ENCODE data around the gene LAMA4. TPM values are rescaled to one million over a fixed set of nuclear protein-coding genes. Genes with fewer than 3 reads are reported as not detected.

The LAMA4 gene
- total RNA-seq, 1 donor from 2014 or later, result 44.8 TPM

DNA sequence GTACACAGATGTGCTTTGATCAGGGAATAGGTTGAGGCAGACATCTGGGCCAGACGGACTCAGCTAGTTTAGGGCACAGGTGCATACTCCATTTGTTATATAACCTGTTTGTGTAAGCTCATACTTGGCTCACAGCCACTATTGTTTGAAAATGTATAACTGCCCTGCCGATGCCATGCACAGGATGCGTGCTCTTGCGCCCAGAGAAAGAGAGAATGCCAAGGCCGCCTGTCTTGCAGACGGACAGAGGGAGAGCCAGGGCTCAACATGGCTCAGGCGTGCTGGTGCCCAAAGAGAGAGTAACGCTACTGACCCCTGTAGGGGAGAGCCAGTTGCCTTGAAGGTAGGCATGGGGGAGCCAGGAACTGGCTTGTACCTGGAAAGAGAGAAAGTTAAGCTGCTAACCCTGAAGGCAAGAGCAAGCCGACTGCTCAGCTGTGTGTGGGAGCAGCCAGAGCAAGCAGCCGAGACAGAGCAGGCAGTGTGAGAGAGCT, 109.2 kb downstream of the LAMA4 start:
- TF ChIP-seq, protein P1, sequence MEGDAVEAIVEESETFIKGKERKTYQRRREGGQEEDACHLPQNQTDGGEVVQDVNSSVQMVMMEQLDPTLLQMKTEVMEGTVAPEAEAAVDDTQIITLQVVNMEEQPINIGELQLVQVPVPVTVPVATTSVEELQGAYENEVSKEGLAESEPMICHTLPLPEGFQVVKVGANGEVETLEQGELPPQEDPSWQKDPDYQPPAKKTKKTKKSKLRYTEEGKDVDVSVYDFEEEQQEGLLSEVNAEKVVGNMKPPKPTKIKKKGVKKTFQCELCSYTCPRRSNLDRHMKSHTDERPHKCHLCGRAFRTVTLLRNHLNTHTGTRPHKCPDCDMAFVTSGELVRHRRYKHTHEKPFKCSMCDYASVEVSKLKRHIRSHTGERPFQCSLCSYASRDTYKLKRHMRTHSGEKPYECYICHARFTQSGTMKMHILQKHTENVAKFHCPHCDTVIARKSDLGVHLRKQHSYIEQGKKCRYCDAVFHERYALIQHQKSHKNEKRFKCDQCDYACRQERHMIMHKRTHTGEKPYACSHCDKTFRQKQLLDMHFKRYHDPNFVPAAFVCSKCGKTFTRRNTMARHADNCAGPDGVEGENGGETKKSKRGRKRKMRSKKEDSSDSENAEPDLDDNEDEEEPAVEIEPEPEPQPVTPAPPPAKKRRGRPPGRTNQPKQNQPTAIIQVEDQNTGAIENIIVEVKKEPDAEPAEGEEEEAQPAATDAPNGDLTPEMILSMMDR (conservative IDR thresholded peaks at IDR 0.05), result no peak
- no peak for DNase-seq (ENCODE audit: extremely low spot score, unreplicated experiment)
- Mint-ChIP-seq H3K4me3 (no peak overlapping the region), H3K9me3 (no peaks in the 10 kb centered on the region), H3K36me3 (no peaks in the 10 kb centered on the region), H3K27me3 (no peaks in the 10 kb centered on the region), H3K4me1 (ENCODE audit: unreplicated experiment) (peaks cover 18% of the 10 kb centered on the region), H3K27ac (no peak overlapping the region)

DNA sequence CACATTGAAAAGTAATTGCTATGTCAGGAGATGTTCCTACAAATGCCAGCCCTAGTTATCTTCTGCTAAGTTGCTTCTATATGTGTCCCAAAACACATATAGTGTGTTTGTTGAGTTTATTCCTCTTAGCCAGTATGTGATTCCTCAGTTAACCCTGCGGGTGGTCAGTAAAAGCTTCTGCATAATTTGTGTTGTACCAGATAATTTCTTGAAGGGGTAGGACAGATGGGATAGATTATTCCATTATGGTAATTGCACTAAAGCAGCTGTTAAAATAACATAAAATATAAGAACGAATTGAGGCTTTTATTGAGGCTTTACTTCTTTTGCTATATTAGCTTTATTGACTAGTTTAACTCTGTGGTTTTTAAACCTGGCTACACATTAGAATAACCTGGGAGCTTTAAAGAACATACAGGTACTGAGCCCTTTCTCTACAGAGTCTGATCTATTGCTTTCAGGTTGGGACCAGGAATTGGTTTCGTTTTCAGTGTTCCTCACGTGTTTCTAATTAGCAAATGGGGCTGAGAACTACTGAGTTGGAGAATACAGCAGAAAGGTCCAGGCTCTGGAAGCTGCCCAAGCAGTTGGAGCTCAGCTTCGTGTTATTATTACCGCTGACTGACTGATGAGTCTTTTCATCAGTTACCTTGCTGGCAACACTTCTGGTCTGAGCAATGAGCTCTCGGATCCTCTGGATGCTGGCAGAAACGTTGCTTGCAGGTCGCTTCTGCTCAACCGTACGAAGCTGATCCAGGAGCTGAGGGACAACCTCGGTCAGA, 110.0 kb downstream of the LAMA4 start:
- no peak for DNase-seq (ENCODE audit: extremely low spot score, unreplicated experiment)
- no peaks in the 10 kb centered on the region for H3K36me3 Mint-ChIP-seq
- H3K27ac Mint-ChIP-seq, result no peak overlapping the region
- TF ChIP-seq, protein P1 (conservative IDR thresholded peaks at IDR 0.05), result no peak
- H3K27me3 Mint-ChIP-seq, result no peaks in the 10 kb centered on the region
- H3K9me3 Mint-ChIP-seq, result no peaks in the 10 kb centered on the region
- peaks cover 11% of the 10 kb centered on the region for H3K4me1 Mint-ChIP-seq (ENCODE audit: unreplicated experiment)
- H3K4me3 Mint-ChIP-seq, result no peak overlapping the region

DNA sequence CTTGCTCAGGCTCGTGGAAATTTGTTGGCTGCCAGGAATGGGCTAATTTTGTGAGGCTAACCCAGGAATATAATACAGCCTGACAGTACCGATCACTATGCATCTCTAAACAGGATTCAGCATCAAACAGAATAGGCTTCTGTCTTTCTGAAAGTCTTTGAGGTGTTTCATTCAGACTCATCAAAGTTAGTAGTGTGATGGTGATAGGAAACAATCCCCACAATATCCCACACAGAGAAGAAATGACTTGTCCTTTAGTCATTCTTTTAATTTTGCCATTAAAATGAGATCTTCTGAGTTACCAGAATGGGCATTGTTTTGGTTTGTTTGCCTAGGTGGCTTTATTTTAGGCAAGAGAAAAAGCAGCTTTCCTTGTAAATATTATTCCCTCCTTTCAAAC, 112.7 kb downstream of the LAMA4 start:
- H3K4me3 Mint-ChIP-seq, result no peak overlapping the region
- H3K9me3 Mint-ChIP-seq, result no peaks in the 10 kb centered on the region
- H3K27me3 Mint-ChIP-seq, result no peaks in the 10 kb centered on the region
- DNase-seq (ENCODE audit: extremely low spot score, unreplicated experiment), result no peak
- TF ChIP-seq, protein P1 (conservative IDR thresholded peaks at IDR 0.05), result no peak
- no peak overlapping the region for H3K27ac Mint-ChIP-seq
- H3K36me3 Mint-ChIP-seq, result no peaks in the 10 kb centered on the region
- H3K4me1 Mint-ChIP-seq (ENCODE audit: unreplicated experiment), result peaks cover 9% of the 10 kb centered on the region

DNA sequence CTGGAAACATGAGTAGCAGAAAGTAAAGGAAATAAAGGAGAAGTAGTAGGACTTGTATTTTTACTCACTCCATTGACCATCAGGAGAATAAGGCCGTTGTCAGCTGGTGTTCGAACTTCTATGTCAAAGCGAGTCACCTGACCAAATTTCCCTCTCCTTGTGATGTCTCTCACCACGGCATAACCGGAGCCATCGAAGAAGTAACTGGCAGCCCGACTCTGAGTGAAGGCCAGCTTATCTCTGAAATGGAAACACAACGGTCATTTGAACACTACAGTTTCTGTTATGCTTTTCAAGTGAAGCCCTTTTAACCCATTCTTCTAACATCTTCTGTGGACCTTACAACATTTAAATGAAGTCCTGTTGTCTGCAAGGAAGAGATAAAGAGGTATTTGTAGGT, 115.3 kb downstream of the LAMA4 start:
- Mint-ChIP-seq H3K36me3 (peaks cover 3% of the 10 kb centered on the region), H3K9me3 (no peaks in the 10 kb centered on the region), H3K27ac (no peak overlapping the region), H3K4me3 (no peak overlapping the region), H3K4me1 (ENCODE audit: unreplicated experiment) (peaks cover 3% of the 10 kb centered on the region), H3K27me3 (no peaks in the 10 kb centered on the region)
- no peak for DNase-seq (ENCODE audit: extremely low spot score, unreplicated experiment)
- TF ChIP-seq, protein P1 (conservative IDR thresholded peaks at IDR 0.05), result no peak

DNA sequence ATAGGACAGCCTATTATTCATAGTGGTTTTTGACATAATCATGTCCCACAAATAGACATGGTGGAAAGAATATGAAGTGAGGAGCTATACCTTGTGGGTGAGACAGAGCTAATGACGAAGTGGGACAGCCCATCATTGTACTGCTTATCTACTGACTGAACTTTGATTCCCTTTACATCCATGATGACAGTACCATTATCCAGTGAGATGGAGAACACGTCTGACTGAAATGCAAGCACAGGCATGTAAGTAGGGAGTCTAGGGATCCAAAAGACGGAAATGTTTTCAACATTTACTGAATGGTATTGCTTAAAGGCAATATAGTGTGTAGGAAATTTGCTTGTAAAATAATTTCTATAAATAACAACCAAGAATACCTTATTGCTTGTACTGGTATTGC, 123.5 kb downstream of the LAMA4 start:
- DNase-seq (ENCODE audit: extremely low spot score, unreplicated experiment), result no peak
- H3K9me3 Mint-ChIP-seq, result no peaks in the 10 kb centered on the region
- H3K4me1 Mint-ChIP-seq (ENCODE audit: unreplicated experiment), result no peaks in the 10 kb centered on the region
- no peak overlapping the region for H3K4me3 Mint-ChIP-seq
- TF ChIP-seq, protein P1 (conservative IDR thresholded peaks at IDR 0.05), result no peak
- H3K36me3 Mint-ChIP-seq, result peaks cover 11% of the 10 kb centered on the region
- H3K27ac Mint-ChIP-seq, result no peak overlapping the region
- H3K27me3 Mint-ChIP-seq, result no peaks in the 10 kb centered on the region
